Left ventricle myocardium inferior (tissue), 1 donor: ENCODE results near the gene KCNK5. TPM values are rescaled to one million over a fixed set of nuclear protein-coding genes. Genes with fewer than 3 reads are reported as not detected.

ENCODE experiments used
- DNase-seq: peaks from one replicate; pipeline ENCODE4 v3.0.0-alpha.2; 2020
- H3K27ac ChIP-seq: fragments of 200-600 bp; replicated peaks from 2 replicates; pipeline ENCODE4 v1.8.0; 2021
- H3K27me3 ChIP-seq: fragments of 200-600 bp; 2 replicates; pipeline ENCODE4 v1.8.0; 2021; ENCODE audit warnings: low read depth
- H3K36me3 ChIP-seq: fragments of 200-600 bp; 2 replicates; pipeline ENCODE4 v1.8.0; 2021
- H3K4me1 ChIP-seq: fragments of 200-600 bp; 2 replicates; pipeline ENCODE4 v1.8.0; 2021
- H3K4me3 ChIP-seq: fragments of 200-600 bp; 2 replicates; pipeline ENCODE4 v1.8.0; 2021; ENCODE audit warnings: mild to moderate bottlenecking, moderate library complexity
- H3K9me3 ChIP-seq: fragments of 200-600 bp; replicated peaks from 2 replicates; pipeline ENCODE4 v1.8.0; 2021
- CTCF ChIP-seq: fragments of 200-600 bp; IDR thresholded peaks from 2 replicates; pipeline ENCODE4 v1.8.0; 2021; ENCODE audit warnings: antibody characterized with exemption, mild to moderate bottlenecking, borderline replicate concordance
- intact Hi-C: fragments of 100-400 bp; cut with micrococcal nuclease; formaldehyde crosslinking; loops from one replicate; pipeline ENCODE4 v1.11.0; 2022
- total RNA-seq: library from RNA; stranded (reverse); fragmentation: NEBNext Ultra II Directional; extraction: Animal tissue kit (Norgen Biotek cat#: 25700); gene quantifications from one replicate; pipeline ENCODE4 v1.2.1, GENCODE V29; 2021
- donor health status: DM: no; HTN: yes; CAD: no; lungs with severe emphysema.

KCNK5 gene
- total RNA-seq, 1 donor from 2014 or later = 0.47 TPM

- no peak overlapping the region for H3K27ac ChIP-seq
- peaks cover 21% of the 10 kb centered on the region for H3K27me3 ChIP-seq
- TF ChIP-seq CTCF = no peak
- DNase-seq = no peak
- H3K9me3 ChIP-seq = no peaks in the 10 kb centered on the region
- H3K4me3 ChIP-seq = no peak overlapping the region
- H3K4me1 ChIP-seq = no peaks in the 10 kb centered on the region
- intact Hi-C loops = no loop called here
- H3K36me3 ChIP-seq = no peaks in the 10 kb centered on the region
These were observed 36.5 kb downstream of the KCNK5 start for GRCh38 chr6:39192736-39193135.

DNA sequence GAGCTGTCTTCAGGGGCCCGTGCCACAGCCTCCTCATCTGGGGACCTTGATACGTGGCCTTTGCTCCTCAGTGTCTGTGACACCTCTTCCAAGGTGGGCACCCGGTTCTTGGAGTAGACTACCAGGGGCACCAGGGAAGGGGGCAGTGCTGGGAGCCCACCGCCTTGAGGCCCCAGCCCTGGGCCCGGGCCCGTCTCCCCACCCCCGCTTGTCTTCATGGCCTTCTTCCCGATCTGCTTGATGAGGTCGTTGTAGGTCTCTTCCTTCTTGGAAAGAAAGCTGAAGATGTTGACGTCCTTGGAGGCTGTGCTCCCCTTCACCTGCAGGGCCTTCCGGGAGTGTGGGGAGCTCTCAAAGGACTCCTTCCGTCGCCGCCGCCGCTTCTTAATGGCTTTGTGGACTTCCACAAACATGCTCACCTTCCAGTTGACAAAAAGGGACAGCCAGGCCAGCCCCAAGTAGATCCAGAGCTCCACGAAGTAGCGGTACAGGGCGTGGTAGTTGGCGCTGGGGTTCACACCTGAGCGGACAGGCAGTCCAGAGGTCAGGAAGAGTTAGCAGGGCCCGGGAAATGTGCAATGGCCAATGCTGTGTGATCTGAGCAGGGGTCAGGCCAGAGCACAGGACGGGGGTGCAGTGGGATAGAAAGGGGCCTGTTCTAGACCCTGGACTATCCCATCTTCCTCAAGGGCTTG, 37.9 kb downstream of the KCNK5 start:
- Histone ChIP-seq H3K4me1 (no peaks in the 10 kb centered on the region), H3K36me3 (no peaks in the 10 kb centered on the region), H3K9me3 (no peaks in the 10 kb centered on the region), H3K27ac (no peak overlapping the region), H3K27me3 (peaks cover 21% of the 10 kb centered on the region), H3K4me3 (no peak overlapping the region)
- no peak for DNase-seq
- no peak for TF ChIP-seq CTCF
- intact Hi-C loops = no loop called here

DNA sequence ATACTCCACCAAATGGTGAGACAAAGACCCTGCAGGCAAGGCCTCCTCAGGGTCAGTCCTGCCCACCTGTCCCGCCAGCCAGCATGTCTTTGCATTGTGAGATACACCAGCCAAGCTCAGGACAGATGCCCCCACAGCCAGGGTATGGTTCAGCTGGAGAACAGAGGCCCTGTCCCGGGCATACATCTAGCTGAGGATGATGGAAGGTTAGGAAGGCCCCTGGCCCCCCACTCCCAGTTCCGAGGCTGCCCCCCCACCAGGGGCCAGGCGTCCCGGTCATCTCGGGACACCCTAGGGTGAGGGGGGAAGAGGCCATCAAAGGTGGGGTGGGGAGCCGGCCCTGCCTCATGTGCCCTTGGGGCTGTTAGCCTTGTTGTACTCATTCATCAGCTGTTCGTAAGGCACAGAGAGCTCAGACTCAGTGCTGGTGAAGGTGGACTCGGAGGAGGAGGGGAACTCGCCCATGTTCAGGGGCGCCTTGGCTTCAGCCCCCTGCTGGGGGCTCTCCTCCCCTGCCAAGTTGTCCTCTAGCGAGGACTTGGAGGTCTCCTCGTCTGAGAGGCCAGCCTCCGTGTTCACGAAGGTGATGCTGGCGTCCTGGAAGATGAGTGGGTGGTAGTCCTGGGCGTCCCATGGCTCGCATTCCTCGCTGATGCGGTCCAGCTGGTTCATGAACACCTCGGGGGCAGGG, 38.6 kb downstream of the KCNK5 start:
- Histone ChIP-seq H3K4me3 (no peak overlapping the region), H3K9me3 (no peaks in the 10 kb centered on the region), H3K36me3 (no peaks in the 10 kb centered on the region), H3K27me3 (peaks cover 21% of the 10 kb centered on the region), H3K4me1 (no peaks in the 10 kb centered on the region), H3K27ac (no peak overlapping the region)
- DNase-seq = no peak
- intact Hi-C loops = no loop called here
- TF ChIP-seq CTCF = no peak

DNA sequence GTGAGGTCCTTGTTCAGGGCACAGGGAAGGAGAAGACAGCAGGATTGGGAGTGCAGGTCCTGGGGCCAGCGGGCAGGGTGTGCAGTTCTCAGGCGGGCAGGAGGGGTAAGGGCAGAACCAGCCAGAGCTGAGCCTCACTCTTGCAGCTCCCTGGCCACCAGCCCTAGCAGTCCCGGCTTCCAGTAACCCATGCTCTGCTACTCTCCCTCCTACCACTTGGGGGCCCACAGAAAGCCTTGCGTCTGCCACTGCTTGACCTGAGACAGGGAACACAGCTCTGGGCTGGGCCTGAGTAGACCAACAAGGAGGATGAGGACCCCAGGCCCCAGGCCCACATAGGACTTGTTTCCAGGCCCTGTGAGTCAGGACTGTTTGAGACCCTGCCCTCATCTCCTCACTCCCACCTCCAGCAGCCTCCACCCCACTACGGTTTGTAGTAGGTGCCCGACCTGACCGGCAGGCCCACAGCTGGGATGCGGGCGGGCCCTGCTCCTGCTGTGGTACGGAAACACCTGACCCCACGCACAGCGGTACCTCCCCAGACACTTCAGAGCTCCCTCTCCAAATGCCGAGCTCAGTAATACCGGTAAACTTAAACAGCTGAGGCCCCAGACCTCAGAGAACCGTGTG, 39.2 kb downstream of the KCNK5 start:
- DNase-seq = peak; percentile 25

More for the DNA sequence above, 39.2 kb downstream of the KCNK5 start:
- Histone ChIP-seq H3K27ac (no peak overlapping the region), H3K9me3 (no peaks in the 10 kb centered on the region), H3K27me3 (peaks cover 15% of the 10 kb centered on the region), H3K4me3 (no peak overlapping the region), H3K4me1 (no peaks in the 10 kb centered on the region), H3K36me3 (no peaks in the 10 kb centered on the region)
- TF ChIP-seq CTCF = peak; percentile 58
- intact Hi-C loops = loop anchor here (10.0 kb wide), 1 partner anchor 85 kb away; no protein-coding TSS in a partner anchor
